ENCODE measurements around the gene SLC6A6.
A peak's percentile ranks its signal among the peaks of the same experiment; 100 is the strongest.

The SLC6A6 gene

DNA sequence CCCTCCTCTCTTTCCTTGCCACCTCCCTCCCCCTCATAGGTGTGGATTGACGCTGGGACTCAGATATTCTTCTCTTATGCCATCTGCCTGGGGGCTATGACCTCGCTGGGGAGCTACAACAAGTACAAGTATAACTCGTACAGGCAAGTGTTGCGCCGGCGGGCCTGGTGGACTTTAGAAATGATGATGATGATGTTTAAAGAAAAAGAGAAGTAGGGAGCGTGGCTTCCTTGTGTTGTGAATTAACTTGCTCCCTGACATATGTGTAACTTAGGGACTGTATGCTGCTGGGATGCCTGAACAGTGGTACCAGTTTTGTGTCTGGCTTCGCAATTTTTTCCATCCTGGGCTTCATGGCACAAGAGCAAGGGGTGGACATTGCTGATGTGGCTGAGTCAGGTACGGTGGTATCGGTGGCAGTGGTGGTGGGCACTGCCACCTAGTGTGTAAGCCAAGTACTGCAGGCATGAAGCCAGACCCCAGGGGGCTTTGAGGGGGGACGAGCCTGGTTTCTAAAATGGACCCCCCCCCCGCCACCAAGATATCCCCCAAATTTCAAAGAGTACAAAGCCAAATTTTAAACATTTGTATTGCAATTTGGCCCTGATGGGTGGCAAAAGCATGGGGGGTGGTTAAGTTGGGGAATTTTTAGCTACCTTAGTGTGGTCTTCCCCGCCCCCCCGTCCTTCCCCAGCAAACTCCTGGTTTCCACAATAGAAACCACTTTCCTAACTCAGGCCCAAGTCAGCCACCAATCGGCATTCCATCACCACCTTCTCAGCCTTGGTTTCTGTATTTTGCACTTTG lies 65.6 kb downstream of the SLC6A6 start:
- peak; percentile 4 to 5 for DNase-seq (ENCODE audit: low read depth in 2 of 2)

DNA sequence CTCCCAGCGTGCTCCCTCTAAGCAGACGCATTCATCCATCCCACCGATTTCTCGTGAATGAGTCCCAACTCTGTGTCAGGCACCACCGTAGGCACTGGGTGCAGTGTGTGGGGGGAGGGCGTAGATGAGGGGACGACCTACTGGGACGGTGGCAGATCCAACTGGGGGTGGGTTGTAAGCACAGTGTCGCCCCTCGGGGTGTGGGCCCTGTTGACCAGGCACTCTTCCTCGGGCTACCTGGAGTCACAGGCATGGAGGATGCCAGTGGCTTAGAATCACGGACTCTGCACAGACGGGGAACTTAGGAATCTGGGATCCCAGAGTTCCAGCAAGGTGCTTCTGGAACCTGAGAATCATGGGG lies 66.2 kb downstream of the SLC6A6 start:
- no peak for DNase-seq (ENCODE audit: low read depth in 2 of 2)

DNA sequence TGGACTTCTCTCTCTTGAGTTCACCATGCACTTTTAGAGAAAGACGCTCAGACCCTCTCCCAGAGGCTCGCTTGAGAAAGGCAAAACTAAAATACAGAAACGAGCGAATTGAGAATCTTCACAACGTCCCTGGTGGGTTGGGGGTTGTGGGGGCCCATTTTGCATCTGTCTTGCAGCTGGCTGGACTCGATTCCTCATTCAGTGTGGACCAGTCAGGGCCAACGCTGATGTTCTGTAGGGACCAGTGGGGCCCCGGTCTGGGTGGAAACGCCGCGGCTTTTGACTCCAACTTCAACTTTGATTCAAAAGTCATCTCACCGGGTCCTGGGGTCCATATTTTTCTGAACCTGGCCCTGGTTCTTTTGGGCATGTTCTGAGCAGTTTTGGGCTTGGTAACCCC lies 68.1 kb downstream of the SLC6A6 start:
- no peak for DNase-seq (ENCODE audit: low read depth in 2 of 2)

DNA sequence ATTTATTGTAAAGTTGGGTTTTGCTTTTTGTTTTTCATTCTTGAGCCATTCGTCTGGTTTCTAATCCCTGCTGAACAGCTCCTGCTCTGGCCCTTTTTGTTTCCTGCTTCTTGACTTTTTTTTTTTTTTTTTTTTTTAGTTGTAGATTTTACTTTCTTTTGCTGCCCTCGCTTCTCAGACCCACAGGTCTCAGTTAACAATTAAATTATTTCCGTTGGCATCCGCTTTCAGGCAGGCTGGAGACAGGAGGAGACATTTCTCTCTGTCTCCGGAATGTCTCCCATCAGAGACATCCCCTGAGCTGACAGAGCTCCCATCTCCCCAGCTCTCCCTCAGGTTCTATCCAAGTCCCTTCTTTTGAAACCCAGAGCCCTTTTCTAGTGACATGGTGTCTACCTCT lies 68.6 kb downstream of the SLC6A6 start:
- no peak for DNase-seq (ENCODE audit: low read depth in 2 of 2)

DNA sequence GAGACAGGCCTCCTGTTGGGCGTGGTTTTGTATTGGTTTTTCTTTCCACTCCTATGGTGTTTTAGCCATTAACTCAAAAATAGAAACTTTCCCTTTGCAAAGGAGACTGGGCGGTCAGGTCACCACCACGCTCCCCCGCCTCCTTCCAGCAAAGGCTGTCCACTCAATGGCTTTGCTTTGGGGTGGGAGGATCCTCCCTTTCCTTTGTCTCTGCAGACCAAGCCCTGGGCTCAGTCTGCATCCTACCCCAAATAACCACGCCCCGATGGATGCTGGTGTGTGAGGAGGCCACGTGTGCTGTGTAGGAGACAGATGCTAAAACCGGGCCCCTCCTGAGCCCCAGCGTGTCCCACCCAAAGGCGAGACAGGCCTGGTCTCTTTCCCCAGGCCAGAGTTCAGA lies 69.3 kb downstream of the SLC6A6 start:
- no peak for DNase-seq (ENCODE audit: low read depth in 2 of 2)

DNA sequence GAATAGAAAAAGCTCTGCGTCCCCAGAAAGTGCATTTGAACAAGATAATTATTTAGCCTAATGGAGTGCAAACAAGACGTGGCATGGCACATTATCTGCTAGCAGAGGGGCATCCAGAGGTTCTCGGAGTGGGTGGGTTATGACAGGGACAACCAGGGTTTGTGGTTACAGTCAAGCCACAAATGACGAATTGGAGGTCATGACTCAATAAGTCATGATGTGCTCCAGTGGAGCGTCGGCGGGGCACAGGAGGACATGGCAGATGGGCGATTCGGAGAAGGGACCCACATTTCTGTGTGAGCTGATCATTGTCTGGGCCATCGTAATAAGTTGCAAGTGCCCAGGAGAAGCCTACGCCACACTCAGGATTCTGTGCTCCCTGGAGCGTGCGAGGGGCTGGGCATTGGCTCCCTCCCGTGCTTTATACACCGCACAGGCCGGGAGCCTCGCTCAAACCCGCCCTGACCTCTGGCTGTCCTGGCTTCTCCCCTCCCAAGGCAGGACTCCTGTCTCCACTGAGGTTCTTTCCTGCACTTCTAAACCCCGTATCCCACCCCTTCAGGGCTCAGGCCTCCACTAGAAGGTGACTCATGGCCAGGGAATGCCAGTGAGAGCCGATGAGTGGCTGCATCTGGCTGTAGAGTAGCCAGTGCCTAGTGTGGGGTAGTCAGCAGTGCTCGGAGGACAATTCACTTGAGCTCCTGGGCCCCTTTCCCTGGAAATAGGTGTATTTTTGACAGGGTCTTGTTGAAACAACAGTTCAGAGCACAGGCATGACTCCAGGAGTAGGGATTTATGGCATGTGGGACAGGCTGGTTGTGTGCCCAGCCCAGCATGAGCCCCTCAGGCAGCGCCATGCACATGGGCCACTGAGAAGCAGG lies 70.3 kb downstream of the SLC6A6 start:
- no peak for DNase-seq (ENCODE audit: low read depth in 2 of 2)

DNA sequence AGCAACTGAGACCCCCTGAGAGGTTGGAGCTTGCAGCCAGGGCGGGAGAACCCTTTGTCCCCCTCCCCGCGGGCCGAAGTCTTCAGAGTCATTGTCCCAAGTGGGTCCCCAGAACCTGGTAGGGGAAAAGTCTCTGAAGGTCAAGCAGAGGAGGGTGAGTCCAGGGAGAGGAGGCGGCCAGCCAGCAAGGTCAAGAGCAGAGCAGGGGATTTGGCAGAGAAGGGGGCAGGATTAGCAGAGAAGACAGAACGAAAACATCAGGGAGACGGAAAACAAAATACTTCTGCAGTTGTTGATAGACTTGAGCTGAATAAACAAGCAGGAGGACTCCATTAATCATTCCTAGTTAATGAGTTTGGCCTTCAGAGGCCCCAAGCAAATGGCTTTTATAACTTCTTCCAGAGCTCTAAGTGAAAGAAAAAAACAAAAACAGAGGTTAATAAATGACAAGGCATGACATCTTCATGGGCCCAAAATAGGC lies 71.0 kb downstream of the SLC6A6 start:
- no peak for DNase-seq (ENCODE audit: low read depth in 2 of 2)

DNA sequence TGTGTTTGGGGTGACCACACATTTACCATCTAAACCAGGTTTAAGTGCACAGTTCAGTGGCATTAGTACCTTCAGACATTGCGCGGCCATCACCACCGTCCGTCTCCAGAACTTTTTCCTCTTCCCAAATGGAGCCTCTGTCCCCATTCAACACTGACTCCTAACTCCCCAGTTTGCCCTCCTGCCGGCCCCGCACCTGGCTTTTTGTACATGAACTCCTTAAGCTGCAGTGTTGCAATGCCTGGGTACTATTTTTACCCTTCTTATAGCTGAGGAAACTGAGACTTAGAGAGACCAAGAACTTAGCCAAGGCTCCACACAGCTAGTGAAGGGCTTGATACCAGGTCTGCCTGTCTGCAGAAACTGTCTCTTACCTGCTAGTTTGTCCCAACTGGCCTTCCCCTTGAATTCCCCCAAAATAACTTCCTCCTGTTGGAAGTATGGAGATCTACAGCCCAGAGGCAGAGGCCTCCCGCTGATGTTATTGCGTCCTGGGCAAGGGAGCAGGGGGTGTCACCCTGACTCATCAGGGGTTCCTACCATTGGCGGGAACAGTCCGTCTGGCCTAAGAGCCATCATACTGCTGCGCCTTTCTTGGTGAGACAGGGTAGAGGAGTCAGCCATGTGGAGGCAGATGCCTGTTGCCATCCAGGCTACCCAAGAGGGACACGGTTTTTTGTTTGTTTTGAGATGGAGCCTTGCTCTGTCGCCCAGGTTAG lies 72.1 kb downstream of the SLC6A6 start:
- DNase-seq (ENCODE audit: low read depth in 2 of 2) = no peak

DNA sequence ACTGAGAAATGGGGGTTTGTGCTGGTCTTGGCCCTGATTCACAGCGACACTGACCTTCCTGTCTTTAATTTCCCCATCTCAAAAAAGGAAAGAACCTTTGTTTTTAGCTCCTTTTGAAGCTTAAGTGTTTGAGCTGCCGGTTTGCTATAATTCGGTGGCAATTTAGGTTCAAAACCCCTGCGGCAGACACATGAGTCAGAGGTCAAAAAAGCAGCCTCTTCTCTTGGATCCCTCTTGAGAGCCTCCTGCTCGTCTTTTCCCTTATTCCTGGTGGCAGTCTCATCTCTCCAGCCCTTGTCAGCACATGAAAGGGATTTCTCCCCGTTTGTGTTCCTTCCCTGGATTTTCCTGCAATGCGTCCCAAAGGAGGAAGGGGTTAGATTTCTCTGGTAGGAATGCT lies 73.2 kb downstream of the SLC6A6 start:
- DNase-seq (ENCODE audit: low read depth in 2 of 2) = no peak

DNA sequence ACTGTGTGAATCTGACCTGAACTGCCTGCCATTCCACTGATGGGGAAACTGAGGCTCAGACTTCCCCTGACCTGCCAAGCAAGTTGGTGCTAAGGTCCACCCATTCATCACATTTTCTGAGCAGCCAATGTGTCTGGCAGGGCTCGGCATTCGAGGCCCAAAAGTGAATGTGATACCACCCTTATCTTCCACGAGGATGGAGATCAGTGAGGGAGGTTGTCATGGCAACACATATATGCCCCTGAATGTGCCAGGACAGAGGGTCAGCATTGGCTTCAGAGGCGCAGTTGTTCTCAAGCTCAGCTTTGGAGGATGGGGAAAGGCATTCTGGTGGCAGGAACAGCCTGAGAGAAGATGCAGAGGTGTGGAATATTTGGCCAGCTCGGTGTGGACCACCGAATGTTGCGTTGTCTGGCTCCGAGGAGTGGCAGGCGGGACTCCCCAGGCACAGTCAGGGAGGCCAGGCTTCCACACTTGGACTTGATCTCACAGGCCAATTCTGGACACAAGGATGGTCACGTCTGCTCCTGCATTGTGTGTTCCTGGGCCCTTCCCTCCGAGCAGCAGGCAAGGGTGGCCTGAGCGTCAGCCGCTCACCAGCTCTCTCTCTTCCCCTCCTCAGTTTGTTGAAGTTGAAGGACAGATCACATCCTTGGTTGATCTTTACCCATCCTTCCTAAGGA lies 74.3 kb downstream of the SLC6A6 start:
- DNase-seq (ENCODE audit: low read depth in 2 of 2) = no peak

DNA sequence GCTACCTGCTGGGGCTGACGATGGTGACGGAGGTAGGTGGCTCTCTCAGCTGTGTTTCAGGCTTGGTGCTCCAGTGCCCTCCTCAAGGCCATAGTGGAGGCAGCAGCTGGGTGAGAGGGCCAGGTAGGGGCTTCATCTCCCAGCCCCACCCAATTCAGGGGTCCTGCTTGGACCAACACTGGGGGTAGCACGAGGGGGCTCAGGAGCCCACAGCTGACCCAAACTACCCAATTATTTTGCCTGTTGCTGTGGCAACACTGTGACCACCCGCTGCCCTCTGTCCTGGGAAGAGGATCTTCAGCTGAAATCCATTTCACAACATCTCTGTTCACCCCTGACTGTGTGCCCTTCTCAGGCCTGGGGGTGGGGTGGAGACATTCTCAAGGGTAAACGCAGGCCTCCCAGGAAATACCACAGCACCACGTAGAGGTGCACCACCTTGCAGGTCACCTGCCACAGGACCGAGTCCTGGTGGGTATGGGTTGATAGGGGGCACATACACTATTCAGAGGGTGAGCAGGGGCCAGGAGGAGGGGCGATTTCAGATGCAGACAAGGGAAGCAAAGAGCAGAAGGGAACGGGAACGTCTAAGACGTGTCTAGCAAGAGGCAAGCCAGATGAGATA lies 75.0 kb downstream of the SLC6A6 start:
- DNase-seq (ENCODE audit: low read depth in 2 of 2) = no peak

DNA sequence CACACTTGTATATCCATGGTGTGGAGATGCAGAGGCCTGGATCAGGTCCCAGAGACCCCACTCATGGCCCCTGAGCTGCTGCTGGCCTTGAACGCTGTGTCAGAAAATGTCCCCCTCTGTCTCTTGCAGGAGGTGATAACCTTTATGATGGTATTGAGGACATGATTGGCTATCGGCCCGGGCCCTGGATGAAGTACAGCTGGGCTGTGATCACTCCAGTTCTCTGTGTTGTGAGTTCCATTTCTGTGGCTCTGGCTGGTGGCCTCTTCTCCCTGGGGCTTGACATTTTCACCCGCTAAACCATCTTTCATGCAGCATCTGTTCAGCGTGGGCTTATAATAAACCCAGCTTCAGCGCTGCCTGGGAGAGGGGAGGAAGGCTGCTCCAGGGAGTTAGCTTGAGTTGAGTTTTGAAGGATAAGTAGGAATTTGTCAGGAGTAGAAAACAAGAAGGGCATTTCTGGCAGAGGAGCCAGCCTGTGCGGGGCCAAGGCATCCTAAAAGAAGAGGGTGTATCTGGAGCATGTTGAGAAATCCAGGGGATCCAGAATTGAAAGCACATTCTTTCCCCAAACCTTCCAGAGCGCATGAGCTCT lies 76.6 kb downstream of the SLC6A6 start:
- no peak for DNase-seq (ENCODE audit: low read depth in 2 of 2)

DNA sequence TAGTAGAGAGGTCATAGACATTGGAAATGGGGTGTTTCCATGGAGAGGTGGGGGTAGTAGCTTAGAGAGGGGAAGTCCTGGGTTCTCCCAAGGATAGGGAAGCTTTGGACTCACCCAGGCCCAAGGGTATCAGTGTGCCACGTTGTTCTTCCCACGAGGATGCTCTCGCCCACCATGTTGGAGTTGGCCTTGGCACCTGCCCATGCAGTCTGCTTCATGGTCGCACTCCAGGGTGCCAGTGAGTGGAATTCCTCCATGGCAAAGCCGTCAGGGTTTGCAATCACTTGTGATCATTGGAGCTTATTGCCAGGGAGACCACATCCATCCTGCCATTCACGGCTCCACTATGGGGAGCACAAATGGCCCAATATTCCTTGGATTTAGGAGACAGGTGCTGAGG lies 77.2 kb downstream of the SLC6A6 start:
- no peak for DNase-seq (ENCODE audit: low read depth in 2 of 2)

DNA sequence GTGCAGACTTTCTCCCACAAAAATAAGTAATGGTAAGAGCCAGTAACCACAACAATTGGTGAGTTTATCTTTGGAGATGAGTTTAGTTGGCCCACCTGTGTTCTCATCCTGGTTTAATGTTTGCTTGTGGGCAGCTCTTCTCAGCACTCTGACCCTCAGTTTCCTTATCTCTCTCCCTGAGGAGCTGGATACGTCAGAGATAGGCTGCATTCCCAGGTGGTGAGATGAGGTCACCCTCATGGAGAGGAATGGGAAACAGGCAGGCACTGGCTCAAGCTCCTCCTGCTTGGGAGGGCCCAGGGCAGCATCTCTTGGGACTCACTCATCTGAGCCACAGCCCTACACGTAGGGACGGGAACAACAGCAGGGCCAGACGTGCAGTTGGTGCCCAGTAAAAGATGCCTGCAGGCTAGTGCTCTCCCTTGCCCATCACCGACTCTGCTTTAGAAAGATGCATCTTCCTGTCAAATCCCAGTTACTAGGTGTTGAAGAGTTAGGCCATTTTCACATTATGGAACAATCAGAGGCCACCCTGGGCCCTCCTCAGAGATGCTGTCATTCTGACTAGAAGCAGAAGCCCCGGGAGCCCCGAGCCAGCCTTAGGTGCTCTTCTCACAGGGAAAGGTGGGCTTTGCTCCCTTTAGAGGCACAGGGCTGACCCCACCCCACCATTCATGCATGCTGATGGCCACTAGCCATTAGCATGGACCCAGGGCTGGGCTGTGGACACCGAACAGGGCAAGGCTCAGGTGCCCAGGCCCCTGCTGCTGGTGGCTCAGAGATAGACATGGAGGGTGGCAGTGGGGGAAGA lies 78.0 kb downstream of the SLC6A6 start:
- DNase-seq (ENCODE audit: low read depth in 2 of 2) = no peak

DNA sequence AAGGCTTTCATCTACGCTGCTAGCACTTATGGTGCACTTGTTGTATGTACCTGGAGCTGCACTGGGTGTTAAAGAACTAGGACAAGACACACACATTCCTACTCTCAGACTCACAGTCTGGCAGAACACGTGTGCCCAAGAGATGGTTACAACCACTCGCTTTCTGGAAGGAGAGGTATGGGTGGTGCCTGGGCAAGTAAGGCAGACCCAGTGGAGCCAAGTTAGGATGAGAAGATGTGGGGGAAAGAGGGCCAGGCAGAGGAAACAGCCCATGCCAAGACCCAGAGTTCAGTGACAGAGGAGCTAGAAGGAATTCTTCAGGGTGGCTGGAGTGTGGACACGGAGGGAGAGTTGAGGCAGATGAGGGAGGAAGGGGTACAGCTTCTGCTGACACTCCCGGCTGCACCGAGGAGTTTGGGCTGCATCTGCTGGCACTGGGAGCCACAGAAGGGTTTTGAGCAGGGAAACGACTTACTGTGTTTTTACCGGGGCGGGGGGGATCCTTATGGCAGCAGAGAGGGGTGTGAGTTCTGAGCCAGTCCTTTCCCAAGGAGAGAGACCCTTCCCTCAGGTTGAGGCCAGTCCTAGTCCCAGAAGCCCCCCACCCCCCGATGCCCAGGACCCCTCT lies 78.7 kb downstream of the SLC6A6 start:
- DNase-seq (ENCODE audit: low read depth in 2 of 2) = no peak

DNA sequence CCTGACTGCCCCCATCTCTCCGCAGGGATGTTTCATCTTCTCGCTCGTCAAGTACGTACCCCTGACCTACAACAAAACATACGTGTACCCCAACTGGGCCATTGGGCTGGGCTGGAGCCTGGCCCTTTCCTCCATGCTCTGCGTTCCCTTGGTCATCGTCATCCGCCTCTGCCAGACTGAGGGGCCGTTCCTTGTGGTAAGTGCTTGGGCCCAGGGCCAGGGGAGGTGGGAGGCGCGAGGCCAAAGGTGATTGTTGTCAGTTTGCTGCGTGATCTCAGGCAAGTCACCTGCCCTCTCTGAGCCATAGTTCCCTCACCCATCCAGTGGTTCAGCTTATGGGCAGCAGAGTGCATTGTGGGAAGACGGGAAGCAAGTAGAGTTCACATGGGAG lies 79.2 kb downstream of the SLC6A6 start:
- no peak for DNase-seq (ENCODE audit: low read depth in 2 of 2)

DNA sequence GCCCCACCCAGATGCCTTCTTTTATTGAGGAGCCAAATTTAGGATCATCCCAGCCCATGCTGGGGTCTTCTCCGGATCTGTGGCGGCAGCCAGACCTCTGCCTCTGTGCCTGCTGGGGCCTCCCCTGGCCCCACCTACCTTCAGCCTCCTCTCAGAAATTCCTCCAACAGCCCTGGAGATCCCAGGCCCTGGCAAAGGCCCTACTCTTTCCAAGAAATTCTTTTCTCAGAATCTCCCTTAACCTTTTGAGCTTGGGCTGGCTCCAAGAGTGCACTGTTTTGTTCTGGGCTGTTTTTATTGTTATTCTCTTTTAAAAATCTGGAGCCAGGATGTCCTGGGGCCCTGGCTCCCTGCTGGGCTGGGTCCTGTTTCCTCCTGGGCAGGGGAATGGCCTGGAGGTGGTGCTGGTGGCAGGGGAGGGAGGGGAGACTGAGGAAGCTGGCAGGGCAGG lies 79.9 kb downstream of the SLC6A6 start:
- no peak for DNase-seq (ENCODE audit: low read depth in 2 of 2)

DNA sequence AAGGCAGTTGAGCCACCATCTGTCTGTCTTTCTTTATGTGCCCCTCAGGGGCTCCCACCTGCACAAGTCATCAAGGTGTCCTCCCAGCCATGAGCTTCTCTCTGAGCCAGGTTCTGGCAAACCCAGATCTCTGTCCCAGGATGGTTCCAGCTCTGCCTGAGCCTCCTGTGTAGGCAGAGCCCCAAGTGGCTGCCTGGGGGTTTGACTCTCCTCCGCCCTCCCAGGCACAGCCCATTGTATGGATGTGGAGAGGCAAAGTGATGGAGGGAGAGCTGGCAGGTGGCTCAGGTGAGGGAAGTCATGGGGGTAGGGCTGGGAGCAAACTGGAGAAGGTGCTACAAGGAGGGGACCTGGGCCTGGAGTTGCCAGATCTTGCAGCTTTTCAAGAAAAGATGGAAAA lies 80.9 kb downstream of the SLC6A6 start:
- DNase-seq (ENCODE audit: low read depth in 2 of 2) = no peak

DNA sequence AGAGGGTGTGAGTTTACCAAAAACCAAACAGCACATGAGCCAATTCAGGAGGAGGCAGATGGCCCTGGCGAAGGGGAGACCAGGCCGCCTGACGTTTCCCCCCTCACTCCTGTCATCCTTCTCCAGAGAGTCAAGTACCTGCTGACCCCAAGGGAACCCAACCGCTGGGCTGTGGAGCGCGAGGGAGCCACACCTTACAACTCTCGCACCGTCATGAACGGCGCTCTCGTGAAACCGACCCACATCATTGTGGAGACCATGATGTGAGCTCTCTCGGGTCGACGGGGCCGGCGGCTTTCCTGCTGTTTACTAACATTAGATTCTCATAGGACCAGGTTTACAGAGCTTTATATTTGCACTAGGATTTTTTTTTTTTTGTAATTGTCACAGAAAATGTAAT lies 82.3 kb downstream of the SLC6A6 start:
- DNase-seq (ENCODE audit: low read depth in 2 of 2) = no peak

DNA sequence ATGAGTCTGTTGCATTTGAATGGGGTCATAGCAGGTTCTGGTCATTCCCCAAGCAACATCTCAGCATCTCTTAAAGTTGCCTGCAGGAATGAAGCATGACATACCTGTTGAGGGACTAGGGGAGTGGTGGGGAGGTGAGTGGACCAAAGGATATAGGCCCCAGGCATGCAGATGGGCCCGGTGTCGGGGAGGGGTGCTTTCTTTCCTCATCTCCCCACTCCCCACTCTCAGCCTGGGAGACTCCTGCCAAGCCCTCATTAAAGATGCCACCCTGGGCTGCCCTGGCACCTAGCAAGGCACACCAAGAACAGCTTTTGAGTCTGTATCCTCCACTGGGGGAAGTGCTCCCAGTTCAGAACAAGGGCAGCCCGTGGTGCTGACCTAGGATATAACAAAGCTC lies 83.6 kb downstream of the SLC6A6 start:
- no peak for DNase-seq (ENCODE audit: low read depth in 2 of 2)
